Renal pelvis (tissue), 12 donors: ENCODE results near the gene MMRN2. TPM values are rescaled to one million over a fixed set of nuclear protein-coding genes. Genes with fewer than 3 reads are reported as not detected.
"Not testable (repeated sequence)": the region's sequence is repeated elsewhere in the genome, so short reads cannot be mapped to it uniquely, and the experiment has no call there.

ENCODE experiments used
- DNase-seq: peaks from one replicate; pipeline ENCODE4 v3.0.0-alpha.2; 2013
- long read RNA-seq, 16 experiments: transcript quantifications; one replicate each; lab custom pipeline, GENCODE V29; 2026
- polyA plus RNA-seq, 3 donors: library from polyadenylated mRNA; unstranded; fragments of 120-200 nt; gene quantifications; one replicate each; pipeline ENCODE4 v1.2.1, GENCODE V29; 2013; ENCODE audit not compliant: insufficient read length in 3 of 3

MMRN2 gene
- polyA plus RNA-seq = 10 to 100 TPM; 23.5 to 28.3 (median 27.8) TPM
- long read RNA-seq, donor 1, full-length matches to known transcripts = 3 of 53 reads
- long read RNA-seq, donor 1, partial matches to known transcripts = 0 of 53 reads
- long read RNA-seq, donor 1, other reads (novel, unspliced or antisense) = 50 of 53 reads
- long read RNA-seq, donor 2, full-length matches to known transcripts = 6 of 52 reads
- long read RNA-seq, donor 2, partial matches to known transcripts = 46 of 52 reads
- long read RNA-seq, donor 2, other reads (novel, unspliced or antisense) = 0 of 52 reads
- long read RNA-seq, donor 3, full-length matches to known transcripts = 5 of 34 reads
- long read RNA-seq, donor 3, partial matches to known transcripts = 13 of 34 reads
- long read RNA-seq, donor 3, other reads (novel, unspliced or antisense) = 16 of 34 reads
- long read RNA-seq, donor 4, full-length matches to known transcripts = 3 of 270 reads
- long read RNA-seq, donor 4, partial matches to known transcripts = 250 of 270 reads
- long read RNA-seq, donor 4, other reads (novel, unspliced or antisense) = 17 of 270 reads
- long read RNA-seq, donor 5, full-length matches to known transcripts = 2 of 24 reads
- long read RNA-seq, donor 5, partial matches to known transcripts = 22 of 24 reads
- long read RNA-seq, donor 5, other reads (novel, unspliced or antisense) = 0 of 24 reads
- long read RNA-seq, donor 6, full-length matches to known transcripts = 4 of 44 reads
- long read RNA-seq, donor 6, partial matches to known transcripts = 40 of 44 reads
- long read RNA-seq, donor 6, other reads (novel, unspliced or antisense) = 0 of 44 reads
- long read RNA-seq, donor 7, full-length matches to known transcripts = 4 of 118 reads
- long read RNA-seq, donor 7, partial matches to known transcripts = 114 of 118 reads
- long read RNA-seq, donor 7, other reads (novel, unspliced or antisense) = 0 of 118 reads
- long read RNA-seq, donor 8, full-length matches to known transcripts = 1 of 1 reads
- long read RNA-seq, donor 8, partial matches to known transcripts = 0 of 1 reads
- long read RNA-seq, donor 8, other reads (novel, unspliced or antisense) = 0 of 1 reads
- long read RNA-seq, donor 9, full-length matches to known transcripts = 1 of 1 reads
- long read RNA-seq, donor 9, partial matches to known transcripts = 0 of 1 reads
- long read RNA-seq, donor 9, other reads (novel, unspliced or antisense) = 0 of 1 reads
- long read RNA-seq, donor 10, full-length matches to known transcripts = 3 of 3 reads
- long read RNA-seq, donor 10, partial matches to known transcripts = 0 of 3 reads
- long read RNA-seq, donor 10, other reads (novel, unspliced or antisense) = 0 of 3 reads
- long read RNA-seq, donor 11, full-length matches to known transcripts = 1 of 17 reads
- long read RNA-seq, donor 11, partial matches to known transcripts = 16 of 17 reads
- long read RNA-seq, donor 11, other reads (novel, unspliced or antisense) = 0 of 17 reads
- long read RNA-seq, donor 12, full-length matches to known transcripts = 3 of 72 reads
- long read RNA-seq, donor 12, partial matches to known transcripts = 69 of 72 reads
- long read RNA-seq, donor 12, other reads (novel, unspliced or antisense) = 0 of 72 reads
- long read RNA-seq, donor 13, full-length matches to known transcripts = 2 of 2 reads
- long read RNA-seq, donor 13, partial matches to known transcripts = 0 of 2 reads
- long read RNA-seq, donor 13, other reads (novel, unspliced or antisense) = 0 of 2 reads
- long read RNA-seq, donor 14 = 0 reads
- long read RNA-seq, donor 15, full-length matches to known transcripts = 3 of 135 reads
- long read RNA-seq, donor 15, partial matches to known transcripts = 132 of 135 reads
- long read RNA-seq, donor 15, other reads (novel, unspliced or antisense) = 0 of 135 reads
- long read RNA-seq, donor 16, full-length matches to known transcripts = 1 of 26 reads
- long read RNA-seq, donor 16, partial matches to known transcripts = 25 of 26 reads
- long read RNA-seq, donor 16, other reads (novel, unspliced or antisense) = 0 of 26 reads

GRCh38 chr10:86957471-86958115 lies at the start of gene MMRN2:
MMRN2 (minus strand) TSS chr10:86957615; CDS start chr10:86957541, 74 bp downstream.
- no peak for DNase-seq

- not testable (repeated sequence) for DNase-seq
Measured at GRCh38 chr10:87007124-87007523, 49.7 kb upstream of the MMRN2 start.

GRCh38 chr10:87000491-87000890 lies 43.1 kb upstream of the MMRN2 start:
- no peak for DNase-seq

- DNase-seq = not testable (repeated sequence)
Measured at GRCh38 chr10:86999802-87000403, 42.5 kb upstream of the MMRN2 start.

- DNase-seq = no peak
Measured at GRCh38 chr10:86992929-86993328, 35.5 kb upstream of the MMRN2 start.

- no peak for DNase-seq
Measured at GRCh38 chr10:86992456-86992855, 35.0 kb upstream of the MMRN2 start.

- DNase-seq = not testable (repeated sequence)
Measured at GRCh38 chr10:86991362-86991761, 33.9 kb upstream of the MMRN2 start.

- no peak for DNase-seq
Measured at GRCh38 chr10:86988520-86988919, 31.1 kb upstream of the MMRN2 start.

GRCh38 chr10:86984498-86984897 lies 27.1 kb upstream of the MMRN2 start:
- not testable (repeated sequence) for DNase-seq

GRCh38 chr10:86981716-86982115 lies 24.3 kb upstream of the MMRN2 start:
- DNase-seq = no peak

- not testable (repeated sequence) for DNase-seq
Measured at GRCh38 chr10:86981020-86981419, 23.6 kb upstream of the MMRN2 start.

GRCh38 chr10:86979977-86980448 lies 22.6 kb upstream of the MMRN2 start:
- no peak for DNase-seq

GRCh38 chr10:86979296-86979818 lies 21.9 kb upstream of the MMRN2 start:
- DNase-seq = no peak

GRCh38 chr10:86978457-86978856 lies 21.0 kb upstream of the MMRN2 start:
- not testable (repeated sequence) for DNase-seq

GRCh38 chr10:86976362-86977056 lies 19.1 kb upstream of the MMRN2 start:
- DNase-seq = no peak

GRCh38 chr10:86974484-86974883 lies 17.1 kb upstream of the MMRN2 start:
- no peak for DNase-seq

- DNase-seq = no peak
Measured at GRCh38 chr10:86972613-86973380, 15.4 kb upstream of the MMRN2 start.
